GM18505 (cell line): ENCODE data around the gene ARHGEF9.
"Not testable (repeated sequence)": the region's sequence is repeated elsewhere in the genome, so short reads cannot be mapped to it uniquely, and the experiment has no call there.

Experiments
- ATAC-seq: cut with Tn5 transposase; IDR thresholded peaks from one replicate; pipeline ENCODE4 v1.9.1; 2021; ENCODE audit not compliant: unreplicated experiment
- POLR2A ChIP-seq: IDR thresholded peaks from 4 replicates; pipeline ENCODE4 v1.6.1; 2011; ENCODE audit warnings: borderline replicate concordance; ENCODE audit not compliant: insufficient read depth, insufficient read length; ENCODE audit errors: extremely low read depth

ARHGEF9 gene

DNA sequence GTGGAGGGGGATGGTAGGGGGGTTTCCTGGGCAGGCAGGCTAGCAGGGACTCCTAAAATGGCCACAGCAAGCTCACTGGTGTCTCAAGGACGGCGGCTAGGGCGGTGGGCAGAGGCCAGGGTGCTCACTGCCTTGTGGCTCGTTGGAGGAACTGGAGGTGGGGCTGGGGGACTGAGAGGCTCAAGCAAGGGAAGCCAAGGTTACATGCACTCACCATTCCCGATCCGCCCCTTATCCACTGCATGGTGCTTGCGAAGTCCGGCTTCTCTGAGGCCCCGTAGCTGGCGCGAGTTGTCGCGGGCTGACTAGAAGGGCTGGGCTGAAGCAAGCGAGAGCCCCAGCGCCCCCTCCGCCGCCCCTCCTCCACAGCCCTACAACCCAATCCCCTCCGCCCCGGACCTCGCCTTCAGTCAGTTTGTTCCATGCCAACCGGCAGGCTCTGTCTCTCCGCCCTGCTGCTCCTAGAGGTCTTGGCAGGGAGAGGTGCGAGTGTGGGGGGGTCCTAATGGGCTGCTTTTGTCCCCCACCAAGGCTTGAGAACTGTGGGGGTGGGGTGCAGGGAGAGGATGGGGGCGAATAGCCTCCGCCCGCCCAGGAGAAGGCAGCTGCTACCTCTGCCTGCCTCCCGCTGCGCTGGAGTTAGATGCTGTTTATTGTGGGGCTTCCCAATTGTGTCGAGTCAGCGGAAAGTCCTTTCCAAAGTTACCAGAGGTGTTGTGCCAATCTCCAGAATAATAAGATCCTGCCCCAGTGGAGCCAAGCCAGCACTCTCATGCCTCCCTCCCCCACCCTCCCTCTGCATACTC lies at the start of gene ARHGEF9:
Gene ARHGEF9 (minus strand): TSS at position 313 of the 806 bp plus-strand sequence. CDS start 69 bp downstream, at position 244.
- no peak for ATAC-seq

DNA sequence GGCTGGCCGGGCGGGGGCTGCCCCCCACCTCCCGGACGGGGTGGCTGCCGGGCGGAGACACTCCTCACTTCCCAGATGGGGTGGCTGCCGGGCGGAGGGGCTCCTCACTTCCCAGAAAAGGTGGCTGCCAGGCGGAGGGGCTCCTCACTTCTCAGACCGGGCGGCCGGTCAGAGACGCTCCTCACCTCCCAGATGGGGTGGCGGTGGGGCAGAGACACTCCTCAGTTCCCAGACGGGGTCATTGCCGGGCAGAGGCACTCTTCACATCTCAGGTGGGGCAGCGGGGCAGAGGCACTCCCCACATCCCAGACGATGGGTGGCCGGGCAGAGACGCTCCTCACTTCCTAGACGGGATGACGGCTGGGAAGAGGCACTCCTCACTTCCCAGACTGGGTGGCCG lies 40.4 kb upstream of the ARHGEF9 start:
- not testable (repeated sequence) for ATAC-seq

More for the DNA sequence above, at the start of gene ARHGEF9:
- no peak for TF ChIP-seq POLR2A

DNA sequence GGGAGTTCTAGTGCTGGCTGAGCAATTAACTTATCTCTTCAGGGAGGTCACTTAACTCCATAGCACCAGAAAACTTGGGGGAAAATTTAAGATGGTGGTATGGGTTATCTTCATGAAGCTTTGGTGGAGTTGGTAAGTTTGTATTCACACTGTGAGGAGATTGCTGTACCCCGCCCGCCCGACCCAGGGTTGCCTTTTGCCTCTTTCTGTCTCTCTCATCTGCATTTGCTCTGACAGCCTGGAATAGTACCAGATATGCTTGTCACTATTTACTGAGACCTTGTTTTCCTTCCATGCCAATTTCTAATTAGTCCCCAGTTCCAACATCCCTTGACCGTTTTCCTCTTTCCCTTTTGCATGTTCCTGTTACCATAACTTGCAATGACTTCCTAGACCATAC lies 33.1 kb upstream of the ARHGEF9 start:
- no peak for ATAC-seq

DNA sequence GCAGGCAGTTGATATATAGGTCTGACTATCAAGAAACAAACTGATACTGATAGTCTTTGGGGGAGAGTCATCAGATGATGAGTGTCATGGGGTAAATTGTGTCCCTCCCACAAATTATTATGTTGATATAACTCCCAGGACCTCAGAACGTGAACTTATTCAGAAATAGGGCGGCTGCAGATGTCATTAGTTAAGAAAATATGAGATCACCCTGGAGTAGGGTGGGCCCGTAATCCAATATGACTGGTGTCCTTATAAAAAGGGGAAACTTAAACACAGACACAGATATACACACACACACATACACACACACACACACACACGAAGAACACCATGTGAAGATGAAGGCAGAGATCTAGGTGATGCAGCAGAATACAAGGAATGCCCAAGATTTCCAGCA lies 32.7 kb upstream of the ARHGEF9 start:
- no peak for ATAC-seq
- no peak for TF ChIP-seq POLR2A

More for the DNA sequence above, 33.1 kb upstream of the ARHGEF9 start:
- no peak for TF ChIP-seq POLR2A

DNA sequence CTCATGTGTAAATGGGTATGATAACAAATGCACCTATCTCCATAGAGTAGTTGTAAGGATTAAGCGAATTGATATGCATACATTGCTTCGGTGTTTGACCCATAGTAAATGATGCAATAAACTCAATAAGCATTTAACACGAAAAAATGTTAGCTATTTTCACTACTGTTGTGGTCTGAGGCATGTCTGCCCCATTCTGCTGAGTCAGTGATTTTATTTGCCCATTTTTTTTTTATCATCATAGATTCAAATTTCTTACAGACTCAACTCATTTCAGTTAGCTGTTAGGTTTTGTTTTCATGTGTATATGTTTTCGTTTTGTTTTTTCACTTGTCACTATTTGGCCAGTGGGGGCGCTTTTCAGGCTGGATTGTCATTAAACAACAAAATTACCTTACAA lies 27.8 kb upstream of the ARHGEF9 start:
- ATAC-seq, result no peak
- TF ChIP-seq POLR2A, result no peak

DNA sequence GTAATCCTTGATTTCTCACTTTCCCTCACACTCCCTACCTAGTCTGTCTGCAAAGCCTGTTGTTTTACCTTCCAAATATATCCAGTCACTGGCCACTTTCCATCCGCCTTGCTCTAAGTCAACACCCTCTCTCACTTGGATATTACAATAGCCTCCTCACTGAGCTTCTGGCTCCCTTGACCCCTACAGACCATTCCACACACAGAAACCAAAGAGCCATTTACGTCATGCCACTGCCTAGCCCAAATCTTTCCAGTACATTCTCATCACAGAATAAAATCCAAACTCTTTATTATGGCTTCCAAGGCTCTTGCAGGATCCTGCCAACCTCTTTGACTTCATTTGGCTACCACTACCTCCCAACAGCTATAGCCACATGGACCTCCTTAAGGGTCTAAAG lies 25.7 kb upstream of the ARHGEF9 start:
- no peak for TF ChIP-seq POLR2A
- no peak for ATAC-seq

DNA sequence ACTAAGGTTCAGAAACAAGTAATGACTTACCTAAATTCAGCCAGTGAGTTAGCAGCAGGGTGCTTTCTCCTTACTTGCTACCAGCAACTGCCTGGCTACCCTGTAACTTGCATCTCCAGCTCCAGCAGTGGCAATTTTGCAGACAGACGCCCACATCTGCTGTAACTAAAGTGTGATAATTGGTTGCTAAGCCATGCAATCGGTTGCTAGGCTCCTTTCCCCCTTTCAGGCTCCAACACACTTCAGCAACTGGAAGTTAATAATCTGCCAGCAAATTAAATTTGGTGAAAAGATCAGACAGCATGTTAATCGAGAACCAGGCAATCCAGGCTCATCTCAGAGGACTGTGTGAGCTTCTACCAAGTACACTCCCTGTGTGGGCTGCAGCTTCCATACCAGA lies 24.2 kb upstream of the ARHGEF9 start:
- TF ChIP-seq POLR2A, result no peak
- no peak for ATAC-seq

DNA sequence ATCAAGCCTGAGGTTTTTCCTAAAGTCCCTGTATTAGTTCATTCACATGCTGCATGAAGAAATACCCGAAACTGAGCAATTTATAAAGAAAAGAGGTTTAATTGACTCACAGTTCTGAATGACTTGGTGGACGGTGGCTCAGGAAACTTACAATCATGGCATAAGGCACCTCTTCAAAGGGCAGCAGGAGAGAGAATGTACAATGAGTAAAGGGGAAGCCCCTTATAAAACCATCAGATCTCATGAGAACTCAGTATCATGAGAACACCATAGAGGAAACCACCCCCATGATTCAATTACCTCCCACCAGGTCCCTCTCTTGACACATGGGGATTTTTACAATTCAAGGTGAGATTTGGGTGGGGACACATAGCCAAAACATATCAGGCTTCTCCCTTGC lies 10.4 kb upstream of the ARHGEF9 start:
- not testable (repeated sequence) for ATAC-seq

DNA sequence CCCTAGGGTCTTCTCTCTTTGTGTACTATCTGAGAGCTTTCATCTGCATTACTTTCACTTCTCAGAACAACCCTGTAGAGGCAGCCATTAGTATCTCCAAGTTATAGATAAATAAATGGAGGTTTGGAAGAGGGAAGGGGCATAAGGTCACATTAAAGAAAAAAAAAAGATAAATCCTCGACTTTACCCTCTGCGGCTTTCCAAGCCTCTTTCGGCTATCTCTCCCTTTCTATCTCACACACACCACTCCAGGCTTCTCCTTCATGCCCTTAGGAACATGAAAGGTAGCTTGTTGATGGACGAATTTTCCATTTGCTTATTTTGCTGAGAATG lies 660 bp upstream of the ARHGEF9 start:
- no peak for ATAC-seq
- no peak for TF ChIP-seq POLR2A

DNA sequence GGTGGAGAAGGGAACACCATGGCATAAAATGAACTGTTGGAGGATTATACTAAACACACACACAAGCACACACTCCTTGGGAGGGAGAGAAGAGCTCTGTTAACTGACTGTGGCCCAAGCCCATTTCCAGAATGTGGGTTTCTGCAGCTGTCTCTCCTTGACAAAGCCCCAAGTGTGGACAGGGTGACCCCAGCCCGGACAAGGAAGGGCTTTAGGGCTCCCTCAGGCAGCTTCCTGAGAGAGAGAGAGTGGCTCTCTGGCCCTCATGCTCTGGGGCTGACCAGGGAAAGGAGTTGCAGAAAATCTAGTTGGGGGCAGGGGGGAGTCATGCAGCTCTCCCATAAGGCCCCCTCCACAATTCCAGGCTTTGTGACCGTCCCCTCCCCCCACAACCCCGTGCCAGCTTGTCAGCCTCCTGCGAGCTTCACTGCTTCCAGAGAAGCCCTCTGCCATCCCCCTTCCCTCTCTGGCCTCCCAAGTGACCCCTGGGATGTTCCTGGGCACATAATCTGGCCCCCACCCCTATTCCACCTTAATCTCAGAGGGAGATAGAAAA lies 590 bp downstream of the ARHGEF9 start:
- no peak for ATAC-seq
- TF ChIP-seq POLR2A, result no peak

DNA sequence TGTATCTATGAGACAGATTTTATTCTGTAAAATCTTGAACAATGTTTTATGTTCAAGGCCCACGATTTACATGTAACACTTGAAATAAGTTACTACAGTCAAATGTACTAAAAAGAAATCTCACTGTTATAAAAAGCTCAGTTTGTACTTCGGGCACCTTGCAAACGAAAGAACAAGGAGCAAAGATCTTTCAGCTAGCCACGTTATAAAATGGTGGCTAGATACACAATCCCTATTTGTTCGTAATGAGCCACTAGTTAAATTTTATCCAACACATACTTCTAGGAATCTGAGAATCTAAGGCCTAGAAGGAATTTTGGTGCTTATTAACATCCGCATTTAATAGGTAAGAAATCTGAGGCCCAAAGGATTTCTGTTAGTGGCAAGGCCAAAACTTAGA lies 2.5 kb downstream of the ARHGEF9 start:
- TF ChIP-seq POLR2A, result no peak
- ATAC-seq, result no peak

DNA sequence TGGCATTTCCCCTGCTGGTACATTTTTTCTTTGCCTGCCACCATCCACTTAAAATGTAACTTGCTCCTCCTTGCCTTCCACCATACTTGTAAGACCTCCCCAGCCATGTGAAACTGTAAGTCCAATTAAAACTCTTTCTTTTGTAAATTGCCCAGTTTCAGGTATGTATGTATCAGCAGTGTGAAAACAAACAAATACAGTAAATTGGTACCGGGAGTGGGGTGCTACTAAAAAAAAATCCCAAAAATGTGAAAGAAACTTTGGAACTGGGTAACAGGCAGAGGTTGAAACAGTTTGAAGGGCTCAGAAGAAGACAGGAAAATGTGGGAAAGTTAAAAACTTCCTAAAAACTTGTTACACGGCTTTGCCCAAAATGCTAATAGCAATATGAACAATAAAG lies 16.3 kb downstream of the ARHGEF9 start:
- TF ChIP-seq POLR2A, result no peak
- ATAC-seq, result no peak

DNA sequence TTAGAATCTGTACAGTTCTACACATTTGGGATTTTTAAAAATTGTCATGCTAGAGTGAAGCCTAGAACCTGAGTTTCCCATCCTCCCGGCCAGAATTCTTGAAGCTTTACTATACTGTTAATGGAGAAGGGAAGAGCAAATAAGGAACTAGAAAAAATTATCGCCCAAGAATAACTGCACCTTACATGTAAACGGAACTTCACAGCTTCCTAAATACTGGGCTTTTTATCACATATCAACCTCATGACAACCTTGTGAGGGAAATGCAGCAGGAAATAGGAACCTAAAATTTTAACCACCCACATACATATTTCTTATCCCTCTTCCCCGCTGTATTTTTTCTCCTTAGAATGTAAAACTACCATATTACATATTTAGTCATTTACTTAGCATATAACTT lies 19.3 kb downstream of the ARHGEF9 start:
- ATAC-seq, result no peak
- TF ChIP-seq POLR2A, result no peak

DNA sequence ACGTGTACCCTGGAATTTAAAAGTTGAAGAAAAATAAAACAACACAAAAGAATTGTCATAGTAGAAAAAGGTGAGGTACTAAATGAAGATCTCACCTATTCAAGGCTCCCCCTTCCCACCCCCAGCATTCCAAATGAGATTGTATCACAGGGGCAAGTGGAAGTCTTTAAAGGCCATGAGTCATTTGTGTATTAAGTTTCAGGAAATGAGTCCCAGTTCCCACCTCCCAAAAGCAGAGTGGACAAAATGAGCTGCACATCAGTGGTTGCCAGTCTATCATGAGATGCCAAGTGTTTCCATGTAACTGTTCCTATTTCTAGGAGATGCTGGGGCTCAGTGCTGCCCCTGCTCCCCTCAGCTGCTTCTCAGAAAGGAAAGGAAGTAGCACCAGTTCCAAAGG lies 20.1 kb downstream of the ARHGEF9 start:
- no peak for TF ChIP-seq POLR2A
- ATAC-seq, result no peak

DNA sequence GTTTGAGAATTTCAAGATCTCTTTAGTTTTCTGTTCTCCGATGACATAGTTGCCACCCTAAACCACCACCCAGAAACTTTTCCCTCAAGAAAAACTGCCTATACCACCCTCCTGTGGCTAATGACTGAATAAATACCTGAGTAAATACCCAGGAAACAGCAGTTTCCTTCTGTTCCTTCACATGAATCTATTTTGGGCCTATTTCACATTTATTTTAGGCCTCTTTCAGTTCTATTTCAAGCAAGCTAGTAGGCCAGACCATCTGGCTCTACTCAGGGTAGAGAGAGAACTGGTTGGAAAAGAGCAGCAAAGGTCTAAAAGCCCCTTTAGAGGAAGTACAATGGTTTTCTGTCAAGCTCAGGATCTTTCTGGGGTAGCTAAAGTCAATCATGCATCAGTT lies 23.4 kb downstream of the ARHGEF9 start:
- TF ChIP-seq POLR2A, result no peak
- ATAC-seq, result peak; percentile 86

DNA sequence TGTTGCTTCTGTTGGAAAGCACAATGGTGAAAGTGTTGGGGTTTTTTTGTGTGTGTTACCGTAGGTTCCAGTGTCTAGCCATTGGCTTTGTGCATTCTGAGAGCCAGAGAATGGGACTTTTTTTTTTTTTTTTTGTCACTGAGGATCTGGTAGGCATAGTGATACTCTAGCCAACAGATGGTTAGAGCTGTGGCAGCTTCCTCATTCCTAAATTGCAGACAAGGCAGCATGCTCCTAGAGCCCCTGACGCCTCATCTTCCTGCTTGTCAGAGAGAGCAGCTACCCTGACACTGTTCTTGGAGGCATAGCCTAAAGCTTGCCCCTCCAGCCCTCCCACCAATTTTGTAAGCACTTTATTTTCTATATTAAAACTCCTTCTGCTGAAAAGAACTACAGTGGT lies 27.0 kb downstream of the ARHGEF9 start:
- no peak for TF ChIP-seq POLR2A
- no peak for ATAC-seq

DNA sequence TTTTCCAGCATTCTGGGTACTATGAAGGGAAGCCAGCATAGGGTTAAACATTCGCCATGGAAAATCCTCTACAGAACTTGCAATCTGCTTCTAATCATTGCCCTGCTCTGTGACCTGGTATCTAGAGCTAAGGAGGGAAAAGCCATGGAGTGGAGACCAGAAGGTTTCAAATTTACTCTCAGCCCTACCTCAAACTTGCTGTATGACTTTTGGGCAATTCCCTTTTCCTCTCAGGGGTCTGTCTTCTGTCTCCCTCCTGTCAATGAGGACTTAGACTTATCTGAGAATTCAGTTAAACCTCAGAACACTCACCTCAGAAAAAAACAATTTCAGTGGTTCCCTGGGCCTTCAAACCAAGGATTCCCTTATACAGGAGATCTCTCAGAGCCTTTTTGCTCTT lies 29.1 kb downstream of the ARHGEF9 start:
- no peak for TF ChIP-seq POLR2A
- no peak for ATAC-seq
